Esophagus squamous epithelium (tissue), 4 donors: ENCODE measurements around the gene ZGPAT.

Source experiments
- POLR2A ChIP-seq, 4 donors: fragments of 450-650 bp; IDR thresholded peaks; one replicate each; pipeline ENCODE4 v1.6.1; 2017; ENCODE audit warnings: antibody characterized with exemption in 4 of 4, mild to moderate bottlenecking in 4 of 4, moderate library complexity in 3 of 4
- TF ChIP-seq, protein P1 (sequence below), 6 experiments: fragments of 450-650 bp in 4 of 6; fragments of 200-600 bp in 2 of 6; sonication (generic) in 2 of 6; IDR thresholded peaks; one replicate each; pipeline ENCODE4 v1.5.1; 2016 to 2019; ENCODE audit warnings: antibody characterized with exemption in 6 of 6, mild to moderate bottlenecking in 4 of 6, moderate library complexity in 4 of 6

DNA sequence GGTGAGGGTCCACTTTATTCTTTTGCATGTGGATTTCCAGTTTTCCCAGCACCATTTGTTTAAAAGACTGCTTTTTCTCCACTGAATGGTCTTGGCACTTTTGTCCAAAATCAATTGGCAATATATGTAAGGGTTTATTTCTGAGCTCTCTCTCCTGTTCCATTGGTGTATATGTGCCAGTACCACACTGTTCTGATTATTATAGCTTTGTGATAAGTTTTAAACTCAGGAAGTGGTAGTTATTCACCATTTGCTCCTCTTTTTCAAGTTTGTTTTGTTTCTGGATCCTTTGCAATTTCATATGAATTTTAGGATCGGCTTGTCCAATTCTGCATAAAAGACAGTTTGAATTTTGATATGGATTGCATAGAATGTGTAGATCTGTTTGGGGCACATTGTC is 4.4 kb downstream of the ZGPAT start:
- TF ChIP-seq, protein P1, sequence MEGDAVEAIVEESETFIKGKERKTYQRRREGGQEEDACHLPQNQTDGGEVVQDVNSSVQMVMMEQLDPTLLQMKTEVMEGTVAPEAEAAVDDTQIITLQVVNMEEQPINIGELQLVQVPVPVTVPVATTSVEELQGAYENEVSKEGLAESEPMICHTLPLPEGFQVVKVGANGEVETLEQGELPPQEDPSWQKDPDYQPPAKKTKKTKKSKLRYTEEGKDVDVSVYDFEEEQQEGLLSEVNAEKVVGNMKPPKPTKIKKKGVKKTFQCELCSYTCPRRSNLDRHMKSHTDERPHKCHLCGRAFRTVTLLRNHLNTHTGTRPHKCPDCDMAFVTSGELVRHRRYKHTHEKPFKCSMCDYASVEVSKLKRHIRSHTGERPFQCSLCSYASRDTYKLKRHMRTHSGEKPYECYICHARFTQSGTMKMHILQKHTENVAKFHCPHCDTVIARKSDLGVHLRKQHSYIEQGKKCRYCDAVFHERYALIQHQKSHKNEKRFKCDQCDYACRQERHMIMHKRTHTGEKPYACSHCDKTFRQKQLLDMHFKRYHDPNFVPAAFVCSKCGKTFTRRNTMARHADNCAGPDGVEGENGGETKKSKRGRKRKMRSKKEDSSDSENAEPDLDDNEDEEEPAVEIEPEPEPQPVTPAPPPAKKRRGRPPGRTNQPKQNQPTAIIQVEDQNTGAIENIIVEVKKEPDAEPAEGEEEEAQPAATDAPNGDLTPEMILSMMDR (IDR thresholded peaks at IDR 0.05) = no peak
- TF ChIP-seq POLR2A (IDR thresholded peaks at IDR 0.05) = no peak
